Keratinocyte (primary cell): ENCODE data around the gene FXYD1. TPM values are rescaled to one million over a fixed set of nuclear protein-coding genes. Genes with fewer than 3 reads are reported as not detected.

Source experiments
- DNase-seq: peaks from one replicate; pipeline ENCODE4 v3.0.0-alpha.2; 2011; ENCODE audit warnings: low read depth, missing footprints, low spot score
- FAIRE-seq: peaks from 2 replicates; lab custom pipeline; 2011; peaks lifted over from hg19 to GRCh38; lab: Jason Lieb, UNC
- H2AFZ ChIP-seq: 2 replicates; pipeline ENCODE4 v1.6.0; 2012; ENCODE audit warnings: low read length, control low read depth, inconsistent platforms; ENCODE audit not compliant: control insufficient read depth
- H3K27ac ChIP-seq: 2 replicates; pipeline ENCODE4 v1.5.1; 2011; ENCODE audit warnings: low read length; ENCODE audit not compliant: control insufficient read depth, insufficient read depth
- H3K27me3 ChIP-seq: 3 replicates; pipeline ENCODE4 v1.6.0; 2011; ENCODE audit warnings: low read length; ENCODE audit not compliant: control insufficient read depth, insufficient read depth; ENCODE audit errors: extremely low read depth
- H3K36me3 ChIP-seq, 2 experiments: 2 replicates in 1 of 2; 3 replicates in 1 of 2; pipeline ENCODE4 v1.5.1; 2011; ENCODE audit warnings: low read length in 2 of 2, mild to moderate bottlenecking in 1 of 2; ENCODE audit not compliant: control insufficient read depth in 2 of 2, insufficient read depth in 2 of 2; ENCODE audit errors: extremely low read depth in 1 of 2
- H3K4me1 ChIP-seq: 3 replicates; pipeline ENCODE4 v1.5.1; 2011; ENCODE audit warnings: low read length; ENCODE audit not compliant: control insufficient read depth, insufficient read depth; ENCODE audit errors: extremely low read depth
- H3K4me2 ChIP-seq: 3 replicates; pipeline ENCODE4 v1.6.0; 2011; ENCODE audit warnings: low read depth, low read length; ENCODE audit not compliant: control insufficient read depth, insufficient read depth; ENCODE audit errors: extremely low read depth
- H3K4me3 ChIP-seq, 3 experiments: fragments of 200-600 bp in 1 of 3; sonication (generic) in 1 of 3; 2 replicates in 2 of 3; 3 replicates in 1 of 3; pipeline ENCODE4 v1.5.1; 2011 to 2016; ENCODE audit warnings: low read length in 3 of 3, mild to moderate bottlenecking in 3 of 3, control low read depth in 2 of 3, inconsistent platforms in 1 of 3, low read depth in 1 of 3, mixed read lengths in 1 of 3, mixed run types in 1 of 3, moderate library complexity in 1 of 3; ENCODE audit not compliant: control insufficient read depth in 2 of 3, insufficient read depth in 2 of 3; ENCODE audit errors: extremely low read depth in 1 of 3
- H3K79me2 ChIP-seq: 2 replicates; pipeline ENCODE4 v1.6.0; 2012; ENCODE audit warnings: low read length; ENCODE audit not compliant: control insufficient read depth, insufficient read depth
- H3K9ac ChIP-seq: 3 replicates; pipeline ENCODE4 v1.6.0; 2011; ENCODE audit warnings: low read length; ENCODE audit not compliant: control insufficient read depth, insufficient read depth; ENCODE audit errors: extremely low read depth
- H3K9me1 ChIP-seq: 3 replicates; pipeline ENCODE4 v1.6.0; 2011; ENCODE audit warnings: low read length; ENCODE audit not compliant: control insufficient read depth, insufficient read depth; ENCODE audit errors: extremely low read depth
- H3K9me3 ChIP-seq: 2 replicates; pipeline ENCODE4 v1.5.1; 2012; ENCODE audit warnings: low read depth, low read length; ENCODE audit not compliant: control insufficient read depth
- H4K20me1 ChIP-seq: 3 replicates; pipeline ENCODE4 v1.6.0; 2011; ENCODE audit warnings: low read length; ENCODE audit not compliant: control insufficient read depth, insufficient read depth; ENCODE audit errors: extremely low read depth
- EZH2 ChIP-seq: IDR thresholded peaks from one replicate; pipeline ENCODE4 v1.6.1; 2012; ENCODE audit warnings: inconsistent platforms, mild to moderate bottlenecking, low read length, moderate library complexity
- dilution Hi-C: fragments of 300-500 bp; cut with MboI; formaldehyde crosslinking; loops from one replicate; pipeline ENCODE4 v1.7.0; 2020; ENCODE audit warnings: low sequenced_read_pairs; ENCODE audit not compliant: extremely low pct_ligation_motif_present
- polyA plus RNA-seq, 5 experiments: library from polyadenylated mRNA; depleted of rRNA in 3 of 5; stranded (reverse) in 3 of 5; stranded (forward) in 1 of 5; unstranded in 1 of 5; fragments of >200 nt; gene quantifications; 1 replicate in 1 of 5; 2 replicates in 3 of 5; 3 replicates in 1 of 5; pipeline versions ENCODE4 v1.2.1 to v1.2.3, GENCODE V29; 2011 to 2012; ENCODE audit warnings: missing spikeins in 2 of 5, low read depth in 1 of 5, low replicate concordance in 1 of 5
- TF ChIP-seq, protein P1 (sequence below), 3 experiments: IDR thresholded peaks in 1 of 3; conservative IDR thresholded peaks in 1 of 3; optimal IDR thresholded peaks in 1 of 3; 2 replicates in 2 of 3; 3 replicates in 1 of 3; pipeline versions ENCODE3 to v1.5.1; 2011; ENCODE audit warnings: low read length in 3 of 3, mild to moderate bottlenecking in 3 of 3, moderate library complexity in 2 of 3, control low read depth in 1 of 3, inconsistent platforms in 1 of 3; ENCODE audit not compliant: insufficient read depth in 2 of 3; ENCODE audit errors: extremely low read depth in 1 of 3

Gene FXYD1
- polyA plus RNA-seq, 1 donor (not counting 4 experiments of a cell fraction or from before 2014, with no cell fraction given), result 0.14 TPM

- dilution Hi-C loops, result no loop called here
- Histone ChIP-seq H3K27me3 (no peaks in the 10 kb centered on the region), H3K9me3 (no peaks in the 10 kb centered on the region), H4K20me1 (no peaks in the 10 kb centered on the region), H3K9me1 (no peaks in the 10 kb centered on the region), H3K4me1 (peaks cover 8% of the 10 kb centered on the region), H3K79me2 (no peaks in the 10 kb centered on the region), H3K27ac (no peak overlapping the region), H3K4me2 (no peak overlapping the region), H2AFZ (no peak overlapping the region), H3K4me3 (no peak overlapping the region), H3K36me3 (no peaks in the 10 kb centered on the region), H3K9ac (no peak overlapping the region)
- DNase-seq, result no peak
- TF ChIP-seq, protein P1, sequence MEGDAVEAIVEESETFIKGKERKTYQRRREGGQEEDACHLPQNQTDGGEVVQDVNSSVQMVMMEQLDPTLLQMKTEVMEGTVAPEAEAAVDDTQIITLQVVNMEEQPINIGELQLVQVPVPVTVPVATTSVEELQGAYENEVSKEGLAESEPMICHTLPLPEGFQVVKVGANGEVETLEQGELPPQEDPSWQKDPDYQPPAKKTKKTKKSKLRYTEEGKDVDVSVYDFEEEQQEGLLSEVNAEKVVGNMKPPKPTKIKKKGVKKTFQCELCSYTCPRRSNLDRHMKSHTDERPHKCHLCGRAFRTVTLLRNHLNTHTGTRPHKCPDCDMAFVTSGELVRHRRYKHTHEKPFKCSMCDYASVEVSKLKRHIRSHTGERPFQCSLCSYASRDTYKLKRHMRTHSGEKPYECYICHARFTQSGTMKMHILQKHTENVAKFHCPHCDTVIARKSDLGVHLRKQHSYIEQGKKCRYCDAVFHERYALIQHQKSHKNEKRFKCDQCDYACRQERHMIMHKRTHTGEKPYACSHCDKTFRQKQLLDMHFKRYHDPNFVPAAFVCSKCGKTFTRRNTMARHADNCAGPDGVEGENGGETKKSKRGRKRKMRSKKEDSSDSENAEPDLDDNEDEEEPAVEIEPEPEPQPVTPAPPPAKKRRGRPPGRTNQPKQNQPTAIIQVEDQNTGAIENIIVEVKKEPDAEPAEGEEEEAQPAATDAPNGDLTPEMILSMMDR (optimal IDR thresholded peaks at IDR 0.05 in 1 of 3, IDR thresholded peaks at IDR 0.05 in 1 of 3, conservative IDR thresholded peaks at IDR 0.05 in 1 of 3; ENCODE audit: extremely low read depth in 1 of 3, insufficient read depth in 2 of 3, low read length in 3 of 3), result no peak
- TF ChIP-seq EZH2, result no peak
- no peak for FAIRE-seq
Observed at GRCh38 chr19:35179830-35180229, 41.2 kb downstream of the FXYD1 start.

GRCh38 chr19:35181387-35181786, 42.8 kb downstream of the FXYD1 start:
- no peak for DNase-seq
- H3K36me3 ChIP-seq, result no peaks in the 10 kb centered on the region
- no peak overlapping the region for H3K9ac ChIP-seq
- no peaks in the 10 kb centered on the region for H3K9me3 ChIP-seq
- no peaks in the 10 kb centered on the region for H3K9me1 ChIP-seq
- dilution Hi-C loops, result no loop called here
- no peak overlapping the region for H3K4me2 ChIP-seq
- no peak overlapping the region for H3K27ac ChIP-seq
- no peaks in the 10 kb centered on the region for H3K4me1 ChIP-seq
- no peak for FAIRE-seq
- no peaks in the 10 kb centered on the region for H3K27me3 ChIP-seq
- H4K20me1 ChIP-seq, result no peaks in the 10 kb centered on the region
- no peak overlapping the region for H2AFZ ChIP-seq
- H3K79me2 ChIP-seq, result no peaks in the 10 kb centered on the region
- TF ChIP-seq, protein P1 (optimal IDR thresholded peaks at IDR 0.05 in 1 of 3, IDR thresholded peaks at IDR 0.05 in 1 of 3, conservative IDR thresholded peaks at IDR 0.05 in 1 of 3; ENCODE audit: extremely low read depth in 1 of 3, insufficient read depth in 2 of 3, low read length in 3 of 3), result no peak
- no peak overlapping the region for H3K4me3 ChIP-seq
